PC-3 (cell line): ENCODE measurements around the gene SLC41A2. TPM values are rescaled to one million over a fixed set of nuclear protein-coding genes. Genes with fewer than 3 reads are reported as not detected.
A peak's percentile ranks its signal among the peaks of the same experiment; 100 is the strongest.

Experiments
- ATAC-seq: fragments of 200-7000 bp; cut with Tn5 transposase; 2 replicates; pipeline ENCODE4 v1.9.1; 2020; ENCODE audit warnings: mild to moderate bottlenecking, moderate library complexity
- BruUV-seq: library from RNA; stranded (reverse); fragments of 400-500 nt; replicated peaks from 2 replicates; lab custom pipeline; 2021; lab: Mats Ljungman, UMichigan
- CTCF ChIA-PET: fragments of 300-600 bp; sonication (Branson Sonifier 250); formaldehyde crosslinking; loops from one replicate; lab custom pipeline; 2022; ENCODE audit warnings: antibody characterized with exemption; lab: Charles Lee
- POLR2A ChIA-PET: fragments of 300-600 bp; sonication (Branson Sonifier 250); formaldehyde crosslinking; loops from one replicate; lab custom pipeline; 2022; ENCODE audit warnings: antibody characterized with exemption; ENCODE audit not compliant: unreplicated experiment; lab: Charles Lee
- DNase-seq: peaks from one replicate; pipeline ENCODE4 v3.0.0-alpha.2; 2015
- H2AFZ ChIP-seq: fragments of 300-600 bp; sonication (generic); 2 replicates; pipeline ENCODE4 v1.6.0; 2016; ENCODE audit warnings: antibody characterized with exemption, low read length
- H3F3A ChIP-seq: fragments of 300-600 bp; sonication (generic); one replicate; pipeline ENCODE4 v1.6.0; 2017; ENCODE audit warnings: antibody characterized with exemption, low read length, control low read depth, mild to moderate bottlenecking; ENCODE audit not compliant: unreplicated experiment
- H3K27ac ChIP-seq: fragments of 300-600 bp; sonication (generic); 2 replicates; pipeline ENCODE4 v1.5.1; 2016; ENCODE audit warnings: mild to moderate bottlenecking, low read length
- H3K27me3 ChIP-seq: fragments of 300-600 bp; sonication (generic); 2 replicates; pipeline ENCODE4 v1.6.1; 2016; ENCODE audit warnings: low read length, mixed read lengths
- H3K36me3 ChIP-seq: fragments of 300-600 bp; sonication (generic); 2 replicates; pipeline ENCODE4 v1.6.1; 2016; ENCODE audit warnings: low read depth, mixed run types, low read length, mixed read lengths
- H3K4me1 ChIP-seq: fragments of 300-600 bp; sonication (generic); 2 replicates; pipeline ENCODE4 v1.5.1; 2016; ENCODE audit warnings: low read length; ENCODE audit not compliant: insufficient read depth
- H3K4me2 ChIP-seq: fragments of 300-600 bp; sonication (generic); 2 replicates; pipeline ENCODE4 v1.6.0; 2016; ENCODE audit warnings: low read length
- H3K4me3 ChIP-seq: fragments of 300-600 bp; sonication (generic); 2 replicates; pipeline ENCODE4 v1.5.1; 2016; ENCODE audit warnings: mild to moderate bottlenecking, low read length, mixed read lengths
- H3K79me2 ChIP-seq: fragments of 300-600 bp; sonication (generic); 2 replicates; pipeline ENCODE4 v1.6.1; 2017; ENCODE audit warnings: low read length, mixed read lengths
- H3K9ac ChIP-seq: fragments of 300-600 bp; sonication (generic); 2 replicates; pipeline ENCODE4 v1.6.0; 2016; ENCODE audit warnings: mild to moderate bottlenecking, low read length
- H3K9me2 ChIP-seq: fragments of 300-600 bp; sonication (generic); replicated peaks from 2 replicates; pipeline ENCODE4 v1.6.1; 2016; ENCODE audit warnings: mixed run types, low read length, mixed read lengths
- H3K9me3 ChIP-seq: fragments of 300-600 bp; sonication (generic); 2 replicates; pipeline ENCODE4 v1.6.1; 2016; ENCODE audit warnings: low read length, mixed read lengths
- H4K20me1 ChIP-seq: fragments of 300-600 bp; sonication (generic); 2 replicates; pipeline ENCODE4 v1.6.1; 2016; ENCODE audit warnings: low read length, mixed read lengths
- EZH2 ChIP-seq: fragments of 300-600 bp; sonication (generic); IDR thresholded peaks from one replicate; pipeline ENCODE4 v1.6.1; 2017; ENCODE audit warnings: antibody characterized with exemption, mild to moderate bottlenecking, low read length; ENCODE audit not compliant: unreplicated experiment
- EZH2phosphoT487 ChIP-seq: fragments of 300-600 bp; sonication (generic); IDR thresholded peaks from 2 replicates; pipeline ENCODE4 v1.6.1; 2018; ENCODE audit warnings: mild to moderate bottlenecking, antibody characterized with exemption, low read length, borderline replicate concordance
- intact Hi-C: fragments of 100-400 bp; cut with micrococcal nuclease; formaldehyde crosslinking; loops from 2 replicates; pipeline ENCODE4 v1.9.0; 2023
- total RNA-seq: library from RNA; depleted of rRNA; stranded (reverse); fragments of >200 nt; gene quantifications from 2 replicates; pipeline ENCODE4 v1.2.3, GENCODE V29; 2014
- TF ChIP-seq, protein P1 (sequence below): fragments of 300-600 bp; sonication (generic); conservative IDR thresholded peaks from 2 replicates; pipeline ENCODE4 v1.5.1; 2017; ENCODE audit warnings: antibody characterized with exemption, low read depth, mild to moderate bottlenecking, low read length

Gene SLC41A2
- total RNA-seq, 1 experiment from 2014 or later, result 16.3 TPM

DNA sequence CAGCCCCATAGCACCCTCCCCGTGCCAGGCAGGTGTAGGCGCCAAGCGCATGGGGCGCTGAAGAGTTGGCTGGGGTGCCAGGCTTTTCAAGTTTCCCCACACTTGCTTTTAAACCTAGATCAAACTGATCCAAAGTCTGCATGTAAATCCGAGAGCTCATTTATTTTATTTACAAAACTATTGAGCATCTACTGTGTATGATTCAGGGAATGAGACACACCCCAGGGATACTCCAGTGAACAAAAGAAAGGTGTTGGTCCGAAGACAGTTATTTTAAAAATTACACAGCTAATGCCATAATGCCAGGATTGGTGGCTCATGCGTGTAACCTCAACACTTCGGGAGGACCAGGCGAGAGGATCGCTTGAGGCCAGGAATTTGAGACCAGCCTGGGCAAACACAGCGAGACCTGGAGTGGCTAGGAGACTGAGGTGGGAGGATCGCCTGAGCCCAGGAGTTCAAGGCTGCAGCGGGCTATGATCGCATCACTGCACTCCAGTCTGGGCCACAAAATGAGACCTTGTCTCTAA, 780 bp upstream of the SLC41A2 start:
- no peaks in the 10 kb centered on the region for H3K9me3 ChIP-seq
- CTCF ChIA-PET, result interaction anchor here (0.6 kb wide), 1 partner anchor 79 kb away, joined by 5 read pairs; no protein-coding TSS in a partner anchor
- no peaks in the 10 kb centered on the region for H3F3A ChIP-seq
- H3K4me3 ChIP-seq, result peak overlapping the region; percentile 79
- H3K9ac ChIP-seq, result peak overlapping the region; percentile 88
- H4K20me1 ChIP-seq, result no peaks in the 10 kb centered on the region
- no peaks in the 10 kb centered on the region for H3K36me3 ChIP-seq
- intact Hi-C loops, result loop anchor here (2.0 kb wide), 1 partner anchor 94 kb away; no protein-coding TSS in a partner anchor
- H3K79me2 ChIP-seq, result no peaks in the 10 kb centered on the region; the same call in 1 of the 2 replicates
- no peaks in the 10 kb centered on the region for H3K27me3 ChIP-seq
- no TSS peak for BruUV-seq
- peak overlapping the region; percentile 80 for H3K27ac ChIP-seq
- peaks cover 25% of the 10 kb centered on the region for H3K4me1 ChIP-seq
- no peak for DNase-seq
- peak; percentile 10 for ATAC-seq
- H3K4me2 ChIP-seq, result peak overlapping the region; percentile 94
- peak overlapping the region; percentile 79 for H2AFZ ChIP-seq
- no peaks in the 10 kb centered on the region for H3K9me2 ChIP-seq
- POLR2A ChIA-PET, result interaction anchor here (0.6 kb wide), 1 partner anchor 72 kb away, joined by 4 read pairs; no protein-coding TSS in a partner anchor
- TF ChIP-seq, protein P1, sequence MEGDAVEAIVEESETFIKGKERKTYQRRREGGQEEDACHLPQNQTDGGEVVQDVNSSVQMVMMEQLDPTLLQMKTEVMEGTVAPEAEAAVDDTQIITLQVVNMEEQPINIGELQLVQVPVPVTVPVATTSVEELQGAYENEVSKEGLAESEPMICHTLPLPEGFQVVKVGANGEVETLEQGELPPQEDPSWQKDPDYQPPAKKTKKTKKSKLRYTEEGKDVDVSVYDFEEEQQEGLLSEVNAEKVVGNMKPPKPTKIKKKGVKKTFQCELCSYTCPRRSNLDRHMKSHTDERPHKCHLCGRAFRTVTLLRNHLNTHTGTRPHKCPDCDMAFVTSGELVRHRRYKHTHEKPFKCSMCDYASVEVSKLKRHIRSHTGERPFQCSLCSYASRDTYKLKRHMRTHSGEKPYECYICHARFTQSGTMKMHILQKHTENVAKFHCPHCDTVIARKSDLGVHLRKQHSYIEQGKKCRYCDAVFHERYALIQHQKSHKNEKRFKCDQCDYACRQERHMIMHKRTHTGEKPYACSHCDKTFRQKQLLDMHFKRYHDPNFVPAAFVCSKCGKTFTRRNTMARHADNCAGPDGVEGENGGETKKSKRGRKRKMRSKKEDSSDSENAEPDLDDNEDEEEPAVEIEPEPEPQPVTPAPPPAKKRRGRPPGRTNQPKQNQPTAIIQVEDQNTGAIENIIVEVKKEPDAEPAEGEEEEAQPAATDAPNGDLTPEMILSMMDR, result peak; percentile 51
- no peak for TF ChIP-seq EZH2phosphoT487

DNA sequence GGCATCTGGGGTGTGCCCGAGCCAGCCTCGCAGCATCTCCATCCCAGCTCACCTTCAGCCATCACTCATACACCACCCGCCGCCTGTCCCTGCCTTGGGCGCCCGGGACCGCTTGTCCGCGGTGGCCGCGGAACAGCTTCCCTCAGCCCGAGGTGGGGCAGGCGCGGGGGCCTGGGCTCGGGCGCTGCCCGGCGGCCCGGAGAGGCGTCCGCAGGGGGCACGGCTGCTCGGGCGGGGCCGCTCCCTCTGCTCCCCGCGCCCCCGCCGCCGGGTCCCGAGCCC, 430 bp downstream of the SLC41A2 start:
- TF ChIP-seq, protein P1, result no peak
- TF ChIP-seq EZH2, result no peak
- TF ChIP-seq EZH2phosphoT487, result no peak
- Histone ChIP-seq H3K27ac (no peak overlapping the region), H3K79me2 (no peaks in the 10 kb centered on the region; the same call in 1 of the 2 replicates), H4K20me1 (no peaks in the 10 kb centered on the region), H3K4me3 (peak overlapping the region; percentile 79), H3K4me1 (peaks cover 37% of the 10 kb centered on the region), H3K36me3 (no peaks in the 10 kb centered on the region), H3K9ac (peak overlapping the region; percentile 88), H3K9me3 (no peaks in the 10 kb centered on the region), H3K4me2 (peak overlapping the region; percentile 94), H2AFZ (peak overlapping the region; percentile 97), H3K27me3 (no peaks in the 10 kb centered on the region), H3F3A (no peaks in the 10 kb centered on the region), H3K9me2 (no peaks in the 10 kb centered on the region)
- intact Hi-C loops, result loop anchor here (2.0 kb wide), 1 partner anchor 71 kb away; no protein-coding TSS in a partner anchor
- ATAC-seq (peak; percentile 48), DNase-seq (peak; percentile 44)
- POLR2A ChIA-PET, result no interaction called here
- BruUV-seq, result no TSS peak
- CTCF ChIA-PET, result no interaction called here
